ENCODE results near the gene LUZP2.

The LUZP2 gene

GRCh38 chr11:24734742-24735237 lies 237.9 kb downstream of the LUZP2 start:
- no peak for DNase-seq

- no peak for DNase-seq
These were observed 242.1 kb downstream of the LUZP2 start for GRCh38 chr11:24738972-24739371.

- no peak for DNase-seq
These were observed 242.8 kb downstream of the LUZP2 start for GRCh38 chr11:24739637-24740036.

DNA sequence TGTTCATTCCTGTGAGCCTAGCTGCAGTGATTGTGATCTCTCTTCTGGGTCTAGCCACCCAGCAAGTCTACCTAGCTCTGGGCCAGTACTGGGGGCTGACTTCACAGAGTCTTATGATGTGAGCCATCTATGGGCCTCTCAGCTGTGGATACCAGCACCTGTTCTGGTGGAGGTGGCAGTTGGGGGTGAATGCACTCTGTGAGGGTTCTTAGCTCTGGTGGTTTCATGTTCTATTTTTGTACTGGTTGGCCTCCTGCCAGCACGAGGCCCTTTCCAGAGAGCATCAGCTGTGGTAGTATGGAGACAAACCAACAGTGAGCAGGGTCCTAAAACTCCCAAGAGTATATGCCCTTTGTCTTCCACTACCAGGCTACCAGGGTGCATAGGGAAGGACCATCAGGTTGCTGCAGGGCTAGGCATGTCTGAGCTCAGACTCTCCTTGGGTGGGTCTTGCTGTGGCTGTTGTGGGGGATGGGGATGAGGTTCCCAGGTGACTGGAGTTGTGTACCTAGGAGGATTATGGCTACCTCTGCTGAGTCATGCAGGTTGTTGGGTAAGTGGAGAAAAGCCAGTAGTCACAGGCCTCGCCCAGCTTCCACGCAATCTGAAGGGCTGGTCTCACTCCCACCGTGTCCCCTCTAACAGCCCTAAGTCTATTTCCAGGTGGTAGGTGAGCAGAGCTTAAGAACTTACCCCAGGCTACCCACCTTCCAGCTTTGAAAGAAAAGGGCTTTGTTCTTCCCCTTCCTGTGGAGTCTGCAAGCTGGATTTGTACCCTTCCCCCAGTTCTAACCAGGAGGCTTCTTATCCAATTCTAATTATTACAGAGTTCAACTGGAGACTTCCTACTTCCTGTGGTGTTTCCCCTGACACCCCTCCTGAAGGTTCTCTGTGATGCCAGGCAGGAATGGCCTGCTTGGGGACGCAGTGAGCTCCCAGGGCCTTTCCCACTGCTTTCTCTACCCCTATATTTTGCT lies 250.7 kb downstream of the LUZP2 start:
- DNase-seq: no peak

DNA sequence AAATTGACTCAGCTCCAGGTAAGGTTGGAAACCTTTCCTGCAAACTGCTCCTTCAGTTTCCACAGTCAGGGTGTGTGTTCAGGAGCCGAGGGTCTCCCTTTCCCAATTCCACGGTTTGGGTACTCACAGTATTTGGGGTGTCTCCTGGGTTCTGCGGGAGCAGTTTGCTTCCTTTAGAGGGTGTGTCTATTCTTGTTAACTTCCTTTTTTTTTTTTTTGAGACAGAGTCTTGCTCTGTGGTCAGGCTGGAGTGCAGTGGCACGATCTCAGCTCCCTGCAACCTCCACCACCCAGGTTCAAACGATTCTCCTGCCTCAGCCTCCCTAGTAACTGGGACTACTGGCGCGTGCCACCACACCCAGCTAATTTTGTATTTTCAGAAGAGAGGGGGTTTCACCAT lies 251.4 kb downstream of the LUZP2 start:
- no peak for DNase-seq

GRCh38 chr11:24754406-24754805 lies 257.6 kb downstream of the LUZP2 start:
- no peak for DNase-seq

DNA sequence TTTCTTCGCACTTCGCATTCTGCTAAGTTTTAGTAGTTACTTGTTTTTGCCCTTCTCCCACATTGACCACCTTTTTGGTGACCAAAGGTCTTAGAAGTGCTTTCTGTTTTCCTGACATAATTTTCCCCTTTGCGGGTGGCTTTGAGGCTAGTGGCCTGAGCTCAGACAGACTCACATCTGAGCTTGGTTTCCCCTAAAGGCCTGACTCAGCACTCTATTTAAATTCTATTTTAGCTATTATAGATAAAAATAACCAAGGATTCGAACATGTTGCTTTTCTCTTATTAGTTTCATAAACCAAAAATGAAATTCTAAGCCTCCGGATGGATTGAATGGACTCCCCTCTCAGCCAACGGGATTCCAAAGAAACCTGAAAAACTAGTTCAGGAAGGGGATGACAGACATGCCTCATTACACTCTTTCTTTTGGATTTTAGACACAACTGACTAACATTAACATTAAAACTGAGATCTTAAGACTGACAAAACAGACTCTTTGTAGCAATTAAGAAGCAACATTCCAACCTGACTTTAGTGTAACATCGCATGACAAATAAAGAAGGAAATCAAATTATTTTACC lies 258.5 kb downstream of the LUZP2 start:
- no peak for DNase-seq

- DNase-seq: no peak
These were observed 262.9 kb downstream of the LUZP2 start for GRCh38 chr11:24759742-24760141.

GRCh38 chr11:24760681-24761080 lies 263.8 kb downstream of the LUZP2 start:
- no peak for DNase-seq

- no peak for DNase-seq
These were observed 265.2 kb downstream of the LUZP2 start for GRCh38 chr11:24762076-24762475.

GRCh38 chr11:24767411-24767810 lies 270.6 kb downstream of the LUZP2 start:
- DNase-seq: no peak

- DNase-seq: no peak
These were observed 276.5 kb downstream of the LUZP2 start for GRCh38 chr11:24773322-24773721.

GRCh38 chr11:24779791-24780190 lies 282.9 kb downstream of the LUZP2 start:
- DNase-seq: no peak

GRCh38 chr11:24781288-24781687 lies 284.4 kb downstream of the LUZP2 start:
- no peak for DNase-seq

- DNase-seq: no peak
These were observed 296.6 kb downstream of the LUZP2 start for GRCh38 chr11:24793479-24793878.

- DNase-seq: no peak
These were observed 297.2 kb downstream of the LUZP2 start for GRCh38 chr11:24794064-24794463.

DNA sequence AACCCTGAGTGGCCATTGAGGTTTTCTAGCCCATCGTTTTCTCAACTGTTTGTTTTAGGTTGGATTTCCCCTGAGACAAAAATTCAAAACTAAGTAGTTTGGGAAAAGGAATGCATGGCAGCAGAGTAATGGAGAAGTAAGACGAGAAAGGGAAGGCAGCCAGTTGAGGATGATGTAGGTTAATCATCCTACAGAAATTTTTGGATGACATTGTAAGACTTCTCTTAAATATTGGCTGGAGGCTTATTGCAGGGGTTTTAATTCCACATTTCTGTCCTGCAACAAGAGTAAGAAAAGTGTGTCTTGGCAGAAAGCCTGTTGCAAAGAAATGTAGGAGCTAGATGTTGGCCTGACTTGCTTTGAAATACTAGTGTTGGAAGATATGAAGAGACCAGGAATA lies 308.8 kb downstream of the LUZP2 start:
- DNase-seq: no peak

DNA sequence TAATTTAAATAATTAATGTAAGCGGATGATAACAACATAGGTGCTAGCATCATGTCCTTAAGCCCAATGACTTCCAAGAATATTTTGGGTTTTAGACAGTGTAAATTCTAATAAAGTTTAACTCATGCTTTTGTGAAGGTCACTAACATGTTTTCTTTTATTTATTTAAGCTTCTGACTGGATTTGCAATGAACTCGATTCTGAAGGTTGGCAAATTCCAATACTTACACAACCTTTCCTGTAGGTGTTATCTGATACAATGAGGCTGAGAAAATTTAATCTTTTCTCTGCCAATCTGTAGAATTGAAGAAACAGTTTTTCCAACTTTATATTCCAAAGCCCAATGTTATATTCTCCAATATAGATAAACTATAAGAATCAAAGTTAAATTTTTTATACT lies 311.3 kb downstream of the LUZP2 start:
- no peak for DNase-seq

DNA sequence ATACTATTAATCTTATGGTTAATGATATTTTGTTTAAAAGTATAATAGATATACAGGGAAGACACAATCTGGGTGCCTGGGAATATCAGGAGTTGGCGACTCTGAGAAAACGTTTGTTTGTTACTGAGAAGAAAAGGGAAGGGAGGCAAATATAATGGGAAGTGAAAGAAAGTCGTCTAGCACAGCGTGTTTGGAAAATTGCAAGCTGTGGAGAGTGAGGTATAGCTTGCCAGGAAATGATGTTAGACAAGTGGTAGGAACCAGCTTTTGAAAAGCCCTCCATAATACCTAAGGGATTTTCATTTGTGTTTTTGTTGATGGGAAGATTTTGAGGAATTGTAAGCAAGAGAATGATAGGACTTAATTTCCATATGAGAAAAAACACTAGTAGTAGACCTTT lies 322.2 kb downstream of the LUZP2 start:
- no peak for DNase-seq

DNA sequence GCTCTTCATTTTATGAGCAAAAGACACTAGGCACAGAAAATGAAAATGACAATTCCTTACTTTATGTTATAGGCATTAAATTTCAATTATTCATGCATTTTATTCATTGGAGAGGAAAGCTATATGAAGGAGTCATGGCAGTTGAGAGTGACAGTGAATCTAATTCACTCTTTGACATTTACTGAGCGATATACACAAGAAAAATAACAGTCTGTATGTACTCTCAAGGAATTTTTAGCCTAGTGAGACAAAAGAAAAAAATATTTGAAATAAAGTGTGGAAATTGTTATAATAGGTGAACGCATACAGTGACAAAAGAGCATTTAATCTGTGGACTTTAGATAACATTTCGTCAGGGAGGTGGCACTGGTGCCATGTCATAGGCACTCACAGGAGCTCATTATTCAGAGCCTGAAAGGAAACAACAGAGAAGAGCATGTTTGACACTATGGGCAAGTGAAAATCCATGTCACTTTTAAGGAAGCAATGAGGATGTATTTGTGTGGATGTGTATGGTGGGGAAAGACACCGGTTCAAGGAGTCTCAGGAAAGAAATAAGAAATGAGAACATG lies 323.1 kb downstream of the LUZP2 start:
- no peak for DNase-seq

- no peak for DNase-seq
These were observed 323.7 kb downstream of the LUZP2 start for GRCh38 chr11:24820541-24820940.

- DNase-seq: no peak
These were observed 332.2 kb downstream of the LUZP2 start for GRCh38 chr11:24828938-24829605.

DNA sequence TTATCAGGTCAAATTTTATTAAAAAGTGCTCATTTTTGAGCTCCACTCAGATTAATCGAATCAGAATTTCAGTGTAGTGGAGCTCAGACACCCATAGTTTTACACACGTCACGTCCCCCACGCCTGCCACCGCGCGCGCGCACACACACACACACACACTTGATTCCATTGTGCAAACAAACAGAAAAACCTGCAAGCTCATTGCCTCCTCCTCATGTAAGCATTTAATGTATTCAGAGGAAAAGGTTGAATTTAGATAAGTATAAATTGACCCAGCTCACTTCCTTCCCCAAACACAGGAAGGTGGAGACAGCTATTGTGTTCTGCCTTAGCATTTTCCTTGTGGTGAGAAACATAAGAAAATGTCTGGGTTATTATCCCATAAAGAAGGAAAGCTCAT lies 336.7 kb downstream of the LUZP2 start:
- no peak for DNase-seq

Measured in NCI-H2029 treated with DMSO at 0.1 percent for 48 hours (cell line).